NCI-H748 (cell line): ENCODE data around the gene ABCB4.

Experiments used
- DNase-seq: peaks from one replicate; lab custom pipeline; 2025; ENCODE audit not compliant: unreplicated experiment; lab: John Stamatoyannopoulos, UW

ABCB4 gene

GRCh38 chr7:87427288-87427687 is 48.2 kb downstream of the ABCB4 start:
- DNase-seq: no peak

GRCh38 chr7:87426160-87426559 is 49.3 kb downstream of the ABCB4 start:
- DNase-seq: no peak

- no peak for DNase-seq
Observed at GRCh38 chr7:87424075-87424474, 51.4 kb downstream of the ABCB4 start.

GRCh38 chr7:87420173-87420572 is 55.3 kb downstream of the ABCB4 start:
- DNase-seq: no peak

GRCh38 chr7:87416682-87417587 is 58.5 kb downstream of the ABCB4 start:
- DNase-seq: peak; percentile 60

GRCh38 chr7:87414794-87415188 is 60.7 kb downstream of the ABCB4 start:
- no peak for DNase-seq

- DNase-seq: no peak
Observed at GRCh38 chr7:87413951-87414793, 61.3 kb downstream of the ABCB4 start.

GRCh38 chr7:87413029-87413428 is 62.5 kb downstream of the ABCB4 start:
- DNase-seq: no peak

GRCh38 chr7:87411186-87411585 is 64.3 kb downstream of the ABCB4 start:
- DNase-seq: no peak

GRCh38 chr7:87404674-87405073 is 70.8 kb downstream of the ABCB4 start:
- DNase-seq: no peak

- no peak for DNase-seq
Observed at GRCh38 chr7:87398446-87398845, 77.0 kb downstream of the ABCB4 start.

GRCh38 chr7:87395442-87396020 is 79.9 kb downstream of the ABCB4 start:
- no peak for DNase-seq

- DNase-seq: no peak
Observed at GRCh38 chr7:87391020-87391701, 84.3 kb downstream of the ABCB4 start.

- no peak for DNase-seq
Observed at GRCh38 chr7:87380905-87381304, 94.6 kb downstream of the ABCB4 start.

- DNase-seq: no peak
Observed at GRCh38 chr7:87375662-87376435, 99.6 kb downstream of the ABCB4 start.

- no peak for DNase-seq
Observed at GRCh38 chr7:87370660-87371180, 104.8 kb downstream of the ABCB4 start.

- DNase-seq: no peak
Observed at GRCh38 chr7:87369216-87369615, 106.3 kb downstream of the ABCB4 start.

- DNase-seq: no peak
Observed at GRCh38 chr7:87364246-87364645, 111.2 kb downstream of the ABCB4 start.

GRCh38 chr7:87363342-87363741 is 112.1 kb downstream of the ABCB4 start:
- DNase-seq: no peak

- DNase-seq: no peak
Observed at GRCh38 chr7:87361320-87361719, 114.2 kb downstream of the ABCB4 start.
